Stimulated activated CD4-positive, alpha-beta T cell treated with anti-CD3 and anti-CD28 coated beads, Interleukin-4, amount 100 ng/mL, for 4 hours (primary cell): ENCODE results near the gene SMG9.

Source experiments
- DNase-seq, 2 experiments: peaks; one replicate each; pipeline ENCODE4 v3.0.0-alpha.2; 2020

The SMG9 gene

DNA sequence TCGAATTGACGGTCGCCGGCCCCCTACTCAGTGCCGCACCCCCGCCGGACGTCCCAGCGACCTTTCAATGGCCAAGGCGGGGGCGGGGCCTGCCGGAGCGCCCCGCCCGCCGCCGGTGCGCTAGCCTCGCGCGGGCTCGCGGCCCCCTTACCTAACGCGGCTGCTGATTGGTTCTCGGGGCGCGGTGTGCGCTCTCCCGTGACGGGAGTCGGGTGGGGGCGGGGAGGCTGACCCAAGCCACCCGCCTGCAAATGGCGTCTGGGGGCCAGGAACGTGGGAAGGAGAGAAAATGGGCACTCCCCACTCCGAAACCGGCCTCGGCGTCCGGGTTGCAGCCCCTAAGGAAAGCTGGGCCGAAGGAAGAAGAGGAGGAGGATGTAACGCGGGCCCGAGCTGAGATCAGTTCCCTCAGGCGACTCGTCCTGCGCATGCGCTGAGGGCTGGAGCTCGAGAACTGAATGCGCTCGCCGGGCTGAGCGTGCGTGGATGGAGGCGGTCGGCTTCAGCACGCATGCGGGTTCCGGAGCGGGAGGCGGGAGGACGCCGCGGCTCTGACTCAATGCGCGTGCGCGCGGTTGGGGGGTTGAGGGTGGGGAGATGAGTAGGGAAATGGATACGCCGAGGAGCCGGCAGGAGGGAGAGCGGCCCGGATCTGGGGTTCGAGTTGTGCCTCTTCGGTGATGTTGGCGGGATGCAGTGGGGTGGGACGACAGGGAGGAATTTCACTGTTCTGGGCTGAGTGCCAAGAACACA is at the start of gene SMG9:
Gene SMG9, minus strand, starts transcription at position 460 of the 753 bp plus-strand sequence. CDS start 4,221 bp downstream, outside the sequence.
- peak; percentile 97 to 98 for DNase-seq

DNA sequence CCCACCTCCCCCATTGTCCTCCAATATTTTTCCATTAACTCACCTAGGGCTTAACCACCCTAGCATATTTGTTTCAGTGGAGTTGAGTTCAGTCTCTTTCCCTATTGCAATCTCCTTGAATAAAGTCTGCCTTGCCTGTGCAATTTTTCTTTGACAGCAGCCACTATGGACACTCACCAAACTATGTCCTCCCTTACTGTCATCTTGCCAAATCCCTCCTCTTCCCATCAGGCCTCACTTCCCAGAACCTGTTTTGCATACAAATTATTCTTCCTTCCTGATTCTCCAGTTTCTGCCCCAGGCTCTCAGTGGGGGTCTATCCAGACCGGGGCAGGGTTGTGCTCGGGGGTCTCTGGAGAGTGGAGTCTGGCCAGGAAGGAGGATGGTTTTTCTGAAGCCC is 49.7 kb upstream of the SMG9 start:
- DNase-seq: no peak

GRCh38 chr19:43802216-43802951 is 47.6 kb upstream of the SMG9 start, which contains the start of gene LYPD5:
Gene LYPD5 (minus strand): TSS chr19:43802447. CDS start chr19:43802380, 67 bp downstream.
- no peak for DNase-seq

- no peak for DNase-seq
These were observed 44.9 kb upstream of the SMG9 start for GRCh38 chr19:43799502-43800142.

DNA sequence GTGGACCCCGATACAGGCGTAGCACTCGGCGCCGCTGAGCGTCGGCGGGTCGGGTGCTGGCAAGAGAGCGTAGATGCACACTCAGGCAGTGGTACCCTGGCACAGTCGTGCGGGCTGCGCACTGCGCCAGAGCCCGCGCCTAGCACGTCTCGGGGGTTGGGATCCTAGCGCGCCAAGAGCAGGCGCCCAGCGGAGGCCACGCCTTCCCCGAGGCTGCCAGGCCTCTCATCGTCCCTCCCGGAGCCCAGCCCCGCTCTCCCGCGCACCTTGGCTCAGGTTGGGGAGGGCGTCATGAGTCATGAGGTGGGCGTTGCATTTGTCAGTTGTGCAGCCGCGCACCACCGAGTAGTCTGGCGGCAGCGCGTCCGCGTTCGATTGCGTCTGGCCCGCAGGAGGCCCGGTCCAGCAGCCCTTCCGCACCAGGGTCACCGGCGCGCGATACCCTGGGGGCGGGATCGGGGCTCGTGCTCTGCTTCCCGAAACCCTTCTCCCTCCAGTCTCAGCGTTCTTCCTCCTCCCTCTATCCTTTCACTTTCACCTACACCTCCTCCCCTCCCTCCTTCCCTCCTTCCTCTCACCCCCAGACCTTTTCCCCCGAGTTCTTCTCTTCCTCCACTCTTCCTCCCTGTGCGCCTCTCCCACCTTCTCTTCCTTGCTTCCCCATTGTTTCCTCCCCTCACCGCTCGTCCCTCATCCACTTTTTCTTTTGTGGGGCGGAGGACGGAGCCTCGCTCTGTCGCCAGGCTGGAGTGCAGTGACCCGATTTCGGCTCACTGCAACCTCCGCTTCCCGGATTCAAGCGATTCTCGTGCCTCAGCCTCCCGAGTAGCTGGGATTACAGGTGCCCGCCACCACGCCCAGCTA is 44.0 kb upstream of the SMG9 start:
- DNase-seq: peak; percentile 67 to 87

DNA sequence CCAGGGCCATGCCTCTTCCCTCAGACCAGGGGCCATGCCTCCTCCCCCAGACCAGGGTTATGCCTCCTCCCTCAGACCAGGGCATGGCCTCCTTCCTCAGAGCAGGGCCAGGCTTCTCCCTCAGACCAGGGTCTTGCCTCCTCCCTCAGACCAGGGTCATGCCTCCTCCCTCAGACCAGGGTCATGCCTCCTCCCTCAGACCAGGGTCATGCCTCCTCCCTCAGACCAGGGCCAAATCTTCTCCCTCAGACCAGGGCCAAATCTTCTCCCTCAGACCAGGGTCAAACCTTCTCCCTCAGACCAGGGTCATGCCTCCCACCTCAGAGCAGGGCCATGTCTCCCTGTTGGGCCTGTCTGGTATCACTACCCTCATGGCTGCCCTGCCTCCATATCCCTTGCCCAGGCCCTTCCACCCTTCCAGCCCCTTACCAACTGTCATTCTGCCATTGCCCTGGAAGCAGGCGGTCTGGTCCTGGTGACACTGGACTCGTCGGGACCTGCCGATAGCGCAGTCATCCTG is 43.3 kb upstream of the SMG9 start:
- no peak for DNase-seq

GRCh38 chr19:43797556-43797955 is 42.8 kb upstream of the SMG9 start:
- DNase-seq: no peak

- no peak for DNase-seq
These were observed 42.4 kb upstream of the SMG9 start for GRCh38 chr19:43797118-43797517.

DNA sequence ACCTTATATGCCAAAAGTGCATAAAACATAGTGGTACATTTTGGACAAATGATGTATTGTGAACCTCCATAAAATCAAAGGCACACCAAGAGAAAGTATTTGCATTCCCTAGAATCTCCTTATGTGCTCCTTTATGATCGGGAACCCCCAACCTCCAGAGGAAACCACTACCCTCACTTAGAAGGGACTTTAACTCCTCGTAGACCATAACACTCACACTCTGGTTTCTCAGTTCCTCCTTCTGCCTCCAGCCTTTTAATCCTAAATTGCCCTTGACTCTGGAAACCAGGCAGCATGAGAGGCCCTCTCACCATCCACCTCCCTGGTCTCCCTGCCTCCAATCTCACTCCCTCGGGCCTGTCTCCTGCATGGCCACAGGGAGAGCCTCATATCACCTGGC is 35.8 kb upstream of the SMG9 start:
- DNase-seq: no peak

GRCh38 chr19:43789029-43789428 is 34.3 kb upstream of the SMG9 start:
- DNase-seq: no peak

GRCh38 chr19:43786665-43787064 is 31.9 kb upstream of the SMG9 start:
- DNase-seq: no peak

- DNase-seq: peak in 1 of 2 experiments; percentile 43
These were observed 30.4 kb upstream of the SMG9 start for GRCh38 chr19:43784981-43785808.

DNA sequence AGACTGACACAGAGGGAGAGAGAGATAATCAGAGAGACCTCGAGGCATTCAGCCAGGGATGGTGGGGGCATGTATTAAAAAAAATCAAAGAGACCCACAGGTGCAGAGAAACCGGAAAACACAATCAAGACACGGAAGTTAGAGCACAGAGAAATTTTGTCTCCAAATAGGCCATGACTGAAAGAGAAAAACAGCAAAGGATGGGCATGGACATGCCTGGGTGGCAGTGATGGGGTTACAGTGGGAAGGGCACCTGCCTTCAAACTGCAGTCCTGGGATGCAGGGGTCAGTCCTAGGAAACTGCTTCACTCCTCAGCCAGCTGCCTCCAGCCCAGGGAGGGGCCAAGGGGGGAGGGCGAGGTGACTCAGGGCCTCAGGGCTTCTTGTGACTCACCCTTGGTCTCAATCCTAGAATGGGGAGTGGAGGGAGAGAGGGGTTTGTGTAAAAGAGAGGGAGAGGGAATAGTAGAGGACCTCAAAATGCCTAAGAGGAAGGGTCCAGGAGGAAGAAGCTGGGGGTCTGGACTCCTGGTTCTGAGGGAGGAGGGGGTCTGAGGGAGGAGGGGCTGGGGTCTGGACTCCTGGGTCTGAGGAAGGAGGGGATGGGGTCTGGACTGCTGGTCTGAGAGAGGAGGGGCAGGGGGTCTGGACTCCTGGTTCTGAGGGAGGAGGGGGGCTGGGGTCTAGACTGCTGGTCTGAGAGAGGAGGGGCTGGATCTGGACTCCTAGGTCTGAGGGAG is 29.6 kb upstream of the SMG9 start:
- DNase-seq: peak; percentile 62 to 71

DNA sequence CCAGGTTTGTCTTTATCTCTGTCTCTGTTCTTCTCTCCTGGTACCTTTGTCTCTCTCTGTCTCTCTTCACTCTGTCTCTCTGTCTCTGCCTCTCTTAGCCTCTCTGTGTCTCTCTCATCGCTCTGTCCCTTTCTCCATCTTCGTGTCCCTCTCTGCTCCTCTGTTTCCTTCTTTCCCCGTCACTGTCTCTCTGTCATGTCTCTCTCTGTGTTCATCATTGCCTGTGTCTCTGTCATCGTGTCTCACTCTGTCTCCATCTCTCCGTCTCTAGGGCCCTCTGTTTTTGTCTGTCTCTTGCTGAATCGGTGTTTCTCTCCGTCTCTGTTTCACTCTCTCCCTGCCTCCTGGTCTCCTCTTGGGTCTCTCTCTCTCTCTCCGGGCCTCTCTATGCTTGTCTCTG is 28.9 kb upstream of the SMG9 start:
- no peak for DNase-seq

- no peak for DNase-seq
These were observed 28.0 kb upstream of the SMG9 start for GRCh38 chr19:43782689-43783231.

DNA sequence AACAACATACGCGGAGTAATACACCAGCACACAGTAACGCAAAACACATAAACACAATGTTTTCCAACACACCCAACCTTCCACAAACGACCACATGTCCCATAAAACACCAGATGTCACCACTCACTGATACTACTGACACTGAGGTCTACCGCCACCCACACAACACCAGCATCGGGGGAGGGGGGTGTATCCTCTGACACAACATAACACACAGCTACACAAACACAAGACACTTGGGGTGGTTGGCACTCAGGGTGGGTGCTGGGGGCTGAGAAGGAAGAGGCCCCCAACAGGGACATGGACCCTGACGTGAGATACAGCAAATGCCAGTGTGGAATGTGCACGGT is 27.5 kb upstream of the SMG9 start:
- DNase-seq: no peak

GRCh38 chr19:43781630-43782310 is 27.0 kb upstream of the SMG9 start:
- no peak for DNase-seq

- peak; percentile 66 to 82 for DNase-seq
These were observed 26.2 kb upstream of the SMG9 start, which contains the start of gene KCNN4 for GRCh38 chr19:43780706-43781525. Gene KCNN4 (minus strand): TSS chr19:43780973. CDS start chr19:43780861, 112 bp downstream.

GRCh38 chr19:43779820-43780219 is 25.1 kb upstream of the SMG9 start:
- no peak for DNase-seq
